Activated naive CD8-positive, alpha-beta T cell treated with anti-CD3 and anti-CD28 coated beads, Interleukin-2, amount 10 ng/mL, durations not matched to agents 7 days and 5 days (primary cell): Measurements from ENCODE around the gene YBX1. TPM values are rescaled to one million over a fixed set of nuclear protein-coding genes. Genes with fewer than 3 reads are reported as not detected.

Source experiments
- ATAC-seq: fragments of 150-1000 bp; cut with Tn5 transposase; one replicate; pipeline ENCODE4 v1.10.0; 2021; ENCODE audit warnings: low read depth, moderate library complexity
- POLR2A ChIA-PET: fragments of 350-600 bp; sonication (Branson Sonifier 250); formaldehyde crosslinking; loops from one replicate; lab custom pipeline; 2021; ENCODE audit warnings: antibody characterized with exemption; lab: Charles Lee
- DNase-seq: peaks from one replicate; pipeline ENCODE4 v3.0.0; 2021
- H3K27ac Mint-ChIP-seq: one replicate; pipeline ENCODE4 v1.8.0; 2022; ENCODE audit warnings: mild to moderate bottlenecking, mixed read lengths
- H3K27me3 Mint-ChIP-seq: one replicate; pipeline ENCODE4 v1.8.0; 2022; ENCODE audit warnings: mild to moderate bottlenecking, moderate library complexity, mixed read lengths
- H3K36me3 Mint-ChIP-seq: one replicate; pipeline ENCODE4 v1.8.0; 2021; ENCODE audit warnings: mild to moderate bottlenecking, mixed read lengths
- H3K4me1 Mint-ChIP-seq: one replicate; pipeline ENCODE4 v1.8.0; 2021; ENCODE audit warnings: mixed read lengths
- H3K4me3 Mint-ChIP-seq: one replicate; pipeline ENCODE4 v1.8.0; 2022; ENCODE audit warnings: mild to moderate bottlenecking, moderate library complexity, mixed read lengths
- H3K9me3 Mint-ChIP-seq: one replicate; pipeline ENCODE4 v1.8.0; 2021; ENCODE audit warnings: mixed read lengths
- total RNA-seq, 2 experiments: library from RNA; stranded (reverse); gene quantifications; one replicate each; pipeline ENCODE4 v1.2.3, GENCODE V29; 2021

Gene YBX1
- total RNA-seq, 2 experiments from 2014 or later = 529 to 531 TPM

- POLR2A ChIA-PET = no interaction called here
- no peak overlapping the region for H3K4me3 Mint-ChIP-seq
- ATAC-seq (no peak), DNase-seq (no peak)
- no peak overlapping the region for H3K27ac Mint-ChIP-seq
- no peaks in the 10 kb centered on the region for H3K9me3 Mint-ChIP-seq
- no peaks in the 10 kb centered on the region for H3K36me3 Mint-ChIP-seq
- peaks cover 3% of the 10 kb centered on the region for H3K4me1 Mint-ChIP-seq
- H3K27me3 Mint-ChIP-seq = no peaks in the 10 kb centered on the region
Observed at GRCh38 chr1:42731585-42731984, 49.4 kb downstream of the YBX1 start.

- DNase-seq = no peak
Observed at GRCh38 chr1:42732126-42732680, 50.0 kb downstream of the YBX1 start.

DNA sequence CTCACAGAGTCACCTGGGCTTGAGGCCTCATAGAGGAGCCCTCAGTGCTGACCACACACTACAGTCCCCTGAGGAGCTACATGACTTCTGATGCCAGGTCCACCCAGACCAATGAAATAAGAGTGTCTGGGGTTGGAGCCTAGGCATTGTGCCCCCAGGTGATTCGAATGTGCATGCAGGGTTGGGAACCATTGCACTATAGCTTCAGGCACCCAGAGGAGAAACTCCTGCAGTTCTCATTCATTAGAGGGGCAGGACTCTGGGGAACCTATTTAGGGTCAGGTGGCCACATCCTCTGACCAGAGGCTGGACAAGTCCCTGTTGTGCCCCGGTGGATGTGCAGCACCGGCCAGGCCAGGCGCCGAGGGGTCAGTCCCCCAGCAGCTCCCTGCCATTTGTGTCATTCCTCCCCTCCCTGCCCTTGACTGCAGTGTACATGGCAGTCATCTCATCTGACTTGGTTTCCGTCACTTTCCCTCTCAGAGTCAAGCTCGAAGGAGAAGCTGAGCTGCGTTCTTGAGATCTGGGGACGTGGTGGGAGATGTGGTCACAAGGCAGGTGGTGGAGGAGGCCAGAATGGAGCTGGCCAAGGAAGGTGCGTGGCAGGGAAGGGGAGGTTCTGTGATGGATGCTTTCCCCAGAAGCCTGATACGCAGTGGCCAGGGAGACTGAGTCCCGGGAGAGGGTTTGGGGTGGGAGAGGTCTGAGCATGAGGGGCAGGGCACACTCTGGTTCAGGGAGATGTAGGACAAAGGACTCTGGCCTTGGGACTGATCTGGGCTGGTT is 51.4 kb downstream of the YBX1 start:
- Mint-ChIP-seq H3K9me3 (no peaks in the 10 kb centered on the region), H3K36me3 (no peaks in the 10 kb centered on the region), H3K4me3 (no peak overlapping the region), H3K27ac (no peak overlapping the region), H3K4me1 (peaks cover 9% of the 10 kb centered on the region), H3K27me3 (no peaks in the 10 kb centered on the region)
- POLR2A ChIA-PET = no interaction called here
- ATAC-seq (no peak), DNase-seq (no peak)

More at GRCh38 chr1:42732126-42732680, 50.0 kb downstream of the YBX1 start:
- H3K9me3 Mint-ChIP-seq = no peaks in the 10 kb centered on the region
- no peak overlapping the region for H3K27ac Mint-ChIP-seq
- no peaks in the 10 kb centered on the region for H3K27me3 Mint-ChIP-seq
- no peaks in the 10 kb centered on the region for H3K36me3 Mint-ChIP-seq
- no peak for ATAC-seq
- POLR2A ChIA-PET = no interaction called here
- H3K4me1 Mint-ChIP-seq = peaks cover 8% of the 10 kb centered on the region
- no peak overlapping the region for H3K4me3 Mint-ChIP-seq

- Mint-ChIP-seq H3K9me3 (no peaks in the 10 kb centered on the region), H3K4me3 (no peak overlapping the region), H3K27ac (no peak overlapping the region), H3K36me3 (no peaks in the 10 kb centered on the region), H3K27me3 (no peaks in the 10 kb centered on the region), H3K4me1 (peaks cover 9% of the 10 kb centered on the region)
- ATAC-seq (no peak), DNase-seq (no peak)
- POLR2A ChIA-PET = no interaction called here
Observed at GRCh38 chr1:42734201-42735035, 52.2 kb downstream of the YBX1 start.

DNA sequence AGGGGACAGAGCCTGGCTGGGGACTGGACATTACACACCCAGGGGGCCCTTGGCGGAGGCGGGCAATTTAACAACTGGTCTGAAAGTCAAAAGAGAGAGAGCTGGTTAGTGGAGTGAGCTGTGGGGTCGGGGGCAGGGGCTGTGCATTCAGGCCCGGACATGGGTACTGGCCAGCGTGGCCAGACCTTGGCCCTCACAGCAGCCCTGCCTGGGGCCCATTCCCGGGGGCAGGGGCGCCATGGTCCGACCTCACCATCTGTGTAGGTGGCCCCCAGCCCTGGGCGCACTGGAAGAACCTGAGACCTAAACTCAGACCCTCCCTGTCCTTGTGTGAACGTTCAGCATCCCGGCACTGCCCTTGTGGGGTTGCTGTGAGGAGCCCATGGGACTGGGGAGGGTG is 52.8 kb downstream of the YBX1 start:
- H3K4me1 Mint-ChIP-seq = peaks cover 9% of the 10 kb centered on the region
- H3K36me3 Mint-ChIP-seq = no peaks in the 10 kb centered on the region
- DNase-seq (no peak), ATAC-seq (no peak)
- H3K4me3 Mint-ChIP-seq = no peak overlapping the region
- H3K9me3 Mint-ChIP-seq = no peaks in the 10 kb centered on the region
- H3K27ac Mint-ChIP-seq = no peak overlapping the region
- no peaks in the 10 kb centered on the region for H3K27me3 Mint-ChIP-seq
- POLR2A ChIA-PET = no interaction called here

GRCh38 chr1:42735477-42736105 is 53.4 kb downstream of the YBX1 start:
- no peak overlapping the region for H3K27ac Mint-ChIP-seq
- DNase-seq (no peak), ATAC-seq (no peak)
- peaks cover 9% of the 10 kb centered on the region for H3K4me1 Mint-ChIP-seq
- H3K4me3 Mint-ChIP-seq = no peak overlapping the region
- POLR2A ChIA-PET = no interaction called here
- no peaks in the 10 kb centered on the region for H3K36me3 Mint-ChIP-seq
- no peaks in the 10 kb centered on the region for H3K27me3 Mint-ChIP-seq
- H3K9me3 Mint-ChIP-seq = no peaks in the 10 kb centered on the region

- POLR2A ChIA-PET = no interaction called here
- H3K27me3 Mint-ChIP-seq = no peaks in the 10 kb centered on the region
- no peak overlapping the region for H3K4me3 Mint-ChIP-seq
- DNase-seq (no peak), ATAC-seq (peak; percentile 30)
- H3K36me3 Mint-ChIP-seq = no peaks in the 10 kb centered on the region
- H3K9me3 Mint-ChIP-seq = no peaks in the 10 kb centered on the region
- no peak overlapping the region for H3K27ac Mint-ChIP-seq
- peaks cover 7% of the 10 kb centered on the region for H3K4me1 Mint-ChIP-seq
Observed at GRCh38 chr1:42736152-42736551, 53.9 kb downstream of the YBX1 start.

GRCh38 chr1:42736571-42737200 is 54.5 kb downstream of the YBX1 start:
- Mint-ChIP-seq H3K27me3 (no peaks in the 10 kb centered on the region), H3K27ac (no peak overlapping the region), H3K9me3 (no peaks in the 10 kb centered on the region), H3K4me3 (no peak overlapping the region), H3K4me1 (peaks cover 7% of the 10 kb centered on the region), H3K36me3 (no peaks in the 10 kb centered on the region)
- no peak for DNase-seq
- ATAC-seq = no peak
- POLR2A ChIA-PET = no interaction called here

GRCh38 chr1:42737257-42737656 is 55.0 kb downstream of the YBX1 start:
- no peak overlapping the region for H3K4me3 Mint-ChIP-seq
- POLR2A ChIA-PET = no interaction called here
- H3K27ac Mint-ChIP-seq = peak overlapping the region; percentile 4
- peak; percentile 56 for ATAC-seq
- H3K9me3 Mint-ChIP-seq = no peaks in the 10 kb centered on the region
- no peaks in the 10 kb centered on the region for H3K36me3 Mint-ChIP-seq
- no peak for DNase-seq
- no peaks in the 10 kb centered on the region for H3K27me3 Mint-ChIP-seq
- peaks cover 7% of the 10 kb centered on the region for H3K4me1 Mint-ChIP-seq

- Mint-ChIP-seq H3K9me3 (no peaks in the 10 kb centered on the region), H3K36me3 (no peaks in the 10 kb centered on the region), H3K27me3 (no peaks in the 10 kb centered on the region), H3K4me1 (peaks cover 7% of the 10 kb centered on the region), H3K4me3 (no peak overlapping the region), H3K27ac (no peak overlapping the region)
- POLR2A ChIA-PET = no interaction called here
- ATAC-seq = no peak
- DNase-seq = no peak
Observed at GRCh38 chr1:42737986-42738677, 55.9 kb downstream of the YBX1 start.

DNA sequence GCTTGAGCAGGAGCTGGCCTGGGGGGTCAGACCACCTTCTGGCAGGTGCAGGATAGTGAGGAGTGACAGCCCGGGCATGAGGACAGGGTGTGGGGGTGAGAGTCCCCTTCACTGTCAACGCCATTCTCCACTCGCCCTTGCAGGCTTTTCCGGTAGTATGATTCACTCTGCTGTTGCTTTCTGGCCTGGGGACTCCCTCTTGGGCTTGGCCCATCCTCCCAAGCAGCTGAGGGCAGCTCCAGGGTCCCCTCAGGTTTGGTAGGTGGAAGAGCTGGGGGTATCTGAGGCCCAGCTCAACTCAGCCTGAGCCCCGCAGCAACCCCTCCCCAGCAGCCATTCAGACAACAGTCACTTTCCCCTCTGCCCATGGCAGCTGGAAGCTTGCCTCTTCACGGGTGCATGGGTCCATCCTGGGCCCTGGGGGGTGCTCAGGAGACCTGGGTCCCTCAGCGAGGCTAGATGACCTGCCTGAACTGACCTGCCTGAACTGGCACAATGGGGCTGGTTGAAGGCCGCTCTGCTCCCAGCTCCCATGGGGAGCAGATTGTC is 56.5 kb downstream of the YBX1 start:
- no peak overlapping the region for H3K4me3 Mint-ChIP-seq

More for the DNA sequence above, 56.5 kb downstream of the YBX1 start:
- Mint-ChIP-seq H3K4me1 (peaks cover 7% of the 10 kb centered on the region), H3K9me3 (no peaks in the 10 kb centered on the region), H3K36me3 (no peaks in the 10 kb centered on the region), H3K27ac (no peak overlapping the region), H3K27me3 (peaks cover 1% of the 10 kb centered on the region)
- POLR2A ChIA-PET = no interaction called here
- DNase-seq (no peak), ATAC-seq (no peak)
